HL-60 (cell line): ENCODE data around the gene NCKAP5L.
"Not testable (repeated sequence)": the region's sequence is repeated elsewhere in the genome, so short reads cannot be mapped to it uniquely, and the experiment has no call there.

Source experiments
- DNase-seq, 2 experiments: peaks; one replicate each; pipeline ENCODE4 v3.0.0-alpha.2; 2010 to 2020; ENCODE audit warnings: low read depth in 1 of 2, low spot score in 1 of 2
- H3K27ac ChIP-seq: fragments of 250-450 bp; sonication (Bioruptor Pico); replicated peaks from 2 replicates; pipeline ENCODE4 v1.5.1; 2020; ENCODE audit warnings: mild to moderate bottlenecking, moderate library complexity
- H3K27me3 ChIP-seq: fragments of 250-450 bp; sonication (Bioruptor Pico); 2 replicates; pipeline ENCODE4 v1.5.1; 2021; ENCODE audit warnings: mild to moderate bottlenecking, moderate library complexity; ENCODE audit not compliant: insufficient read depth, poor library complexity, severe bottlenecking
- H3K4me3 ChIP-seq: replicated peaks from 2 replicates; pipeline ENCODE4 v1.5.1; 2011; ENCODE audit warnings: mild to moderate bottlenecking, control low read depth, low read length; ENCODE audit not compliant: insufficient read depth
- CTCF ChIP-seq: IDR thresholded peaks from one replicate; pipeline ENCODE4 v1.5.1; 2011; ENCODE audit warnings: low read length, control low read depth, inconsistent platforms; ENCODE audit not compliant: insufficient read depth
- GABPA ChIP-seq: IDR thresholded peaks from 2 replicates; pipeline ENCODE4 v1.6.1; 2012; ENCODE audit warnings: low read depth
- POLR2AphosphoS5 ChIP-seq: IDR thresholded peaks from 2 replicates; pipeline ENCODE4 v1.6.1; 2012; ENCODE audit warnings: low read depth
- REST ChIP-seq: IDR thresholded peaks from 2 replicates; pipeline ENCODE4 v1.6.1; 2012; ENCODE audit warnings: low read depth; ENCODE audit not compliant: insufficient replicate concordance
- SPI1 ChIP-seq: IDR thresholded peaks from 2 replicates; pipeline ENCODE4 v1.6.1; 2012; ENCODE audit warnings: low read depth, mild to moderate bottlenecking, borderline replicate concordance

NCKAP5L gene

GRCh38 chr12:49865109-49865781 lies 37.0 kb upstream of the NCKAP5L start:
- Histone ChIP-seq H3K27me3 (peaks cover 3% of the 10 kb centered on the region), H3K27ac (no peak overlapping the region), H3K4me3 (no peak overlapping the region)
- TF ChIP-seq GABPA (no peak), POLR2AphosphoS5 (no peak), REST (no peak), CTCF (no peak), SPI1 (no peak)
- no peak for DNase-seq

- no peak for TF ChIP-seq CTCF
- no peak for TF ChIP-seq POLR2AphosphoS5
- no peak for TF ChIP-seq SPI1
- TF ChIP-seq REST = no peak
- TF ChIP-seq GABPA = no peak
- Histone ChIP-seq H3K4me3 (no peak overlapping the region), H3K27me3 (peaks cover 3% of the 10 kb centered on the region), H3K27ac (no peak overlapping the region)
- DNase-seq = no peak
Measured at GRCh38 chr12:49864798-49865090, 36.5 kb upstream of the NCKAP5L start.

GRCh38 chr12:49863946-49864797 lies 36.0 kb upstream of the NCKAP5L start:
- no peak for TF ChIP-seq POLR2AphosphoS5
- no peak for TF ChIP-seq GABPA
- TF ChIP-seq REST = no peak
- TF ChIP-seq SPI1 = no peak
- no peak for TF ChIP-seq CTCF
- Histone ChIP-seq H3K4me3 (no peak overlapping the region), H3K27me3 (peaks cover 3% of the 10 kb centered on the region), H3K27ac (no peak overlapping the region)
- no peak for DNase-seq

GRCh38 chr12:49860921-49861320 lies 32.7 kb upstream of the NCKAP5L start:
- DNase-seq, H3K27me3 ChIP-seq, H3K4me3 ChIP-seq, H3K27ac ChIP-seq: not testable (repeated sequence)

- not testable (repeated sequence) for DNase-seq, H3K27ac ChIP-seq, H3K4me3 ChIP-seq, H3K27me3 ChIP-seq
Measured at GRCh38 chr12:49855890-49856289, 27.7 kb upstream of the NCKAP5L start.
